ENCODE results near the gene TMEM108.

GRCh38 chr3:133256787-133257483, 218.7 kb downstream of the TMEM108 start:
- no peak for TF ChIP-seq POLR2AphosphoS5 (IDR thresholded peaks at IDR 0.05; ENCODE audit: low read depth, low read length)
- no peak for TF ChIP-seq TAF1 (IDR thresholded peaks at IDR 0.05; ENCODE audit: borderline replicate concordance, insufficient read depth, low read length)
- no peak for TF ChIP-seq REST (IDR thresholded peaks at IDR 0.05; ENCODE audit: insufficient read depth in 1 of 2, low read depth in 2 of 2, low read length in 2 of 2)
- TF ChIP-seq FOXP2 (optimal IDR thresholded peaks at IDR 0.05; ENCODE audit: borderline replicate concordance, extremely low read depth, extremely low read length, insufficient read depth), result no peak
